Subcutaneous abdominal adipose tissue (tissue), 5 donors: Measurements from ENCODE around the gene PITPNB.
A peak's percentile ranks its signal among the peaks of the same experiment; 100 is the strongest.

Experiments used
- H3K27ac ChIP-seq: one replicate; pipeline ENCODE4 v1.7.0; 2013; ENCODE audit warnings: low read depth, mild to moderate bottlenecking, inconsistent platforms, low read length, moderate library complexity
- H3K27me3 ChIP-seq, 5 donors: one replicate each; pipeline ENCODE4 v1.7.0; 2013; ENCODE audit warnings: low read length in 5 of 5, inconsistent platforms in 1 of 5; ENCODE audit not compliant: control insufficient read depth in 5 of 5, insufficient read depth in 4 of 5
- H3K36me3 ChIP-seq, 5 donors: one replicate each; pipeline ENCODE4 v1.7.0; 2013; ENCODE audit warnings: low read length in 5 of 5; ENCODE audit not compliant: control insufficient read depth in 5 of 5, insufficient read depth in 5 of 5
- H3K4me1 ChIP-seq, 5 donors: one replicate each; pipeline ENCODE4 v1.7.0; 2013; ENCODE audit warnings: low read length in 5 of 5, mild to moderate bottlenecking in 3 of 5, moderate library complexity in 1 of 5; ENCODE audit not compliant: control insufficient read depth in 5 of 5, insufficient read depth in 5 of 5
- H3K4me3 ChIP-seq, 5 donors: one replicate each; pipeline ENCODE4 v1.7.0; 2013; ENCODE audit warnings: low read length in 5 of 5, low read depth in 1 of 5
- H3K9ac ChIP-seq, 5 donors: one replicate each; pipeline ENCODE4 v1.7.0; 2013; ENCODE audit warnings: low read length in 5 of 5, mild to moderate bottlenecking in 4 of 5, moderate library complexity in 3 of 5
- H3K9me3 ChIP-seq, 5 donors: one replicate each; pipeline ENCODE4 v1.7.0; 2013; ENCODE audit warnings: low read length in 5 of 5; ENCODE audit not compliant: control insufficient read depth in 5 of 5
- donor health status: healthy.
- donor health status: healthy.
- donor health status: healthy.
- donor health status: healthy.
- donor health status: healthy.

PITPNB gene

DNA sequence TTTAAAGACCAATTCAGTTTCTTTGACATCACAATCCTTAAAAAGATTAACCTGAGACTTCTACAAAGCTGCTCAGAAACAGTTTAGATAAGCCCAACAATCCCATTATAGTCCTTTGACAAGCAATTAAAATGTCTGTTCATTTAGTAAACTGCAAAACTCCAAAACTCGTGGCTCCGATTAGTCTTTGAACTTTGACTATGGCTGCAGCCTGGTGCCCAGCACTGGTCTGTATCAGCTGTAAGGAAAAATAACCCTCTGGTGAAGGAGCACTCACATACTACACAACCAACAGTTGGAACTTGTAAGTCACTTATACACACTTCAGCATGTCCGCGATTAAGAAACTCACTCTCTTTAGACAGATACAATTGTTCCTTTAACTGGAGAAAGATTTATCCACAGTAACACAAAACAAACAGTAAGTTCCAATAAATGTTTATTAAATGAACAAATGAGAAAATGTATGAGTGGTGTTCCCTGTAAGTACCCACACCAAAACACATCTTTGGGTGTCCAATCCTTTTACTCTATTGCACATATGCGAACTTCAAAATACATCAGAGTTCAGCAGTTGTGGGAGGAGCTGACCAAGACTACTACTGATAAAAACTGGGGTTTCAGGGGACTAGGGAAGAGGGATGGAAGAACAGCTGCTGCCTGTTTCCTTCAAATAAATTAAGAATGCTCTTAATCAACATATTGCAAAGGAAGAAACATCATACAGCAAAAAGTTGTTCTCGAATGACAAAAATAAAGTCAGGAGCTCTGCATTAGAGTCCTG is 36.4 kb downstream of the PITPNB start:
- Histone ChIP-seq H3K27ac (no peak overlapping the region), H3K36me3 (peaks cover under 1 to 22% (median 12%) of the 10 kb centered on the region in 5 donors), H3K9me3 (no peaks in the 10 kb centered on the region), H3K4me1 (peaks cover 4 to 25% (median 15%) of the 10 kb centered on the region in 5 donors), H3K9ac (no peak overlapping the region), H3K4me3 (no peak overlapping the region), H3K27me3 (no peaks in the 10 kb centered on the region)

DNA sequence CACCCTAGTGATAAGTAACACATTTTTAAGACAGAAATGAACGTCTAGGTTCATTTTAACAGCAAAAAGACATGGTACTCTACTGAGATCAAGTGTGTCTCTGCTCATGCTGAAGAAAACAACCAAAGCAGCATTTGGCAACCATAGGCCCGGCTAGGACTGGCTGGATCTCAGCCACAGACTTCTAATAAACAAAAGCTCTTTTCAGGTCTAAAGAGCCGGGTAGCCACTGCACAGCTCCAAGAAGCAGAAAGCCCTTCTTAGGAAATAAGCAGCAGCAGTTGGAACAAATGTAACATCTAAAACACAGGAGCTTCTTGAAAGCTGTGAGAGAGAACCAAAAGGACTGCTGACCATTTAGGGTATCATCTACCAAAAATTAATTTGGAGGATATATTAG is 37.6 kb downstream of the PITPNB start:
- H3K9ac ChIP-seq: peak overlapping the region in 2 of 5 donors; percentile 24 to 58
- H3K4me3 ChIP-seq: no peak overlapping the region
- H3K36me3 ChIP-seq: peaks cover 0 to 18% (median 11%) of the 10 kb centered on the region in 5 donors
- H3K27me3 ChIP-seq: no peaks in the 10 kb centered on the region
- peak overlapping the region; percentile 44 for H3K27ac ChIP-seq
- H3K9me3 ChIP-seq: no peaks in the 10 kb centered on the region
- H3K4me1 ChIP-seq: peaks cover 7 to 29% (median 24%) of the 10 kb centered on the region in 5 donors

DNA sequence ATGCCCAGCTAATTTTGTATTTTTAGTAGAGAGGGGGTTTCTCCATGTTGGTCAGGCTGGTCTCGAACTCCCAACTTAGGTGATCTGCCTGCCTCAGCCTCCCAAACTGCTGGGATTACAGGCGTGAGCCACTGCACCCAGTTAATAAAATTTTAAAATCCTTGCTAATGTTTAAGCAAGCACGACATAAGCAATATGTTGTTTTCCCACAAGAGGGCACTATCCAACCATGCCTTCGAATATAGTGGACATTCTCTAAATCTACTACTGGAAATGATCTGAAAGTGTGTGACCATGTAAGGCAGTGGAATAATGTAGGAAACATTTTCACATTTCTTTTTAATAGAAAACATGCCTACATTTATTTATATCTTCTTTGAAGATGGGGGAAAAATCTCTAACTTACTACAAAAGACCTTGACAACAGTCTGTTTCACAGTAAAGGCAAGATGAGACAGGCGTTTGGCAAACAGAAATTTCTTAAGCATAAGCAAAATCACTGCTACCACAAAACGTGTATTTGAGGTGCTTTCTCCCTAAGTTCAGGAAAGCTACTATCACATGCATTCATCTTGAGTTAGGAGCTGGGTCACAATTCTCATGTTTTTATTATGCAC is 38.2 kb downstream of the PITPNB start:
- peaks cover 0 to 18% (median 10%) of the 10 kb centered on the region in 5 donors for H3K36me3 ChIP-seq
- peaks cover 7 to 28% (median 26%) of the 10 kb centered on the region in 5 donors for H3K4me1 ChIP-seq
- H3K27ac ChIP-seq: peak overlapping the region; percentile 44
- no peaks in the 10 kb centered on the region for H3K27me3 ChIP-seq
- no peak overlapping the region for H3K4me3 ChIP-seq
- no peaks in the 10 kb centered on the region for H3K9me3 ChIP-seq
- peak overlapping the region in 2 of 5 donors; percentile 24 to 58 for H3K9ac ChIP-seq

DNA sequence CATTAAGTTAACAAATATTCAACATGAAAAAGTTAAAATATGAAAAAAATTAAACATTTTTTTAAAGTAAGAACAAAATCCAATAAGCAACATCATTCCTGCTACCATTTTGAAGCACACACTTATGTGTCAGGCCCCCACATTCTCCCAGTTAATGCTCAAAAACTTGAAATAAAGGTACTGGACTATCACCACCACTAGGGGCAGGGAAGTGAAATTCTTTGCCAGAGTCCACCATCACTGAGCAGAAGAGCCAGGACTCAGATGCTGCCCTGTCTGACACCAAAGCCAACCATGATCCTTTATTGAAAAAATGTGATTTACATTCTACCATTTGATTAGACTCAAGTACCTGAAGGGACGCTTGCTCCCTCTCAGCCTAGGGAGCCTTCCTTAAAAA is 39.1 kb downstream of the PITPNB start:
- no peaks in the 10 kb centered on the region for H3K27me3 ChIP-seq
- H3K27ac ChIP-seq: no peak overlapping the region
- no peaks in the 10 kb centered on the region for H3K9me3 ChIP-seq
- no peak overlapping the region for H3K9ac ChIP-seq
- peaks cover 0 to 18% (median 9%) of the 10 kb centered on the region in 5 donors for H3K36me3 ChIP-seq
- no peak overlapping the region for H3K4me3 ChIP-seq
- peaks cover 7 to 31% (median 23%) of the 10 kb centered on the region in 5 donors for H3K4me1 ChIP-seq

DNA sequence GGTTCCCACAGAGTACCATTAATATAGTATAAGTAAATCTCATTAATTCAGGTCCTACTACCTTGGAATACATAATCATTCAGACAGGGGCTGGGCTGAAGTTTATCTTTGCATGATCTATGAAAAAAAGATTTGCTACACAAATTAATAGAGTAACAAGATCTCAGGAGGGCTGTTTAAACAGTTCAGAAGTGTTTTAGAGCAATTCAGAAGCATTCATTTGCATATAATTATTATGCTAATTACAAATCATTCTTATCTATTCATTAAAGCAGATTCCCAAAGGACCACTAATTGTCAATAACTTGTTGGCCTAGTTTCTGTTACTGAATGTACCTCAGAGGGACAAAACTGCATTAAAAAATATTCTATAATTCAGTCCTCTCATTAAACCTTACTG is 40.5 kb downstream of the PITPNB start:
- Histone ChIP-seq H3K9ac (no peak overlapping the region), H3K4me1 (peaks cover 7 to 42% (median 30%) of the 10 kb centered on the region in 5 donors), H3K36me3 (peaks cover 0 to 8% (median 1%) of the 10 kb centered on the region in 5 donors), H3K27ac (no peak overlapping the region), H3K27me3 (no peaks in the 10 kb centered on the region), H3K9me3 (no peaks in the 10 kb centered on the region), H3K4me3 (no peak overlapping the region)

DNA sequence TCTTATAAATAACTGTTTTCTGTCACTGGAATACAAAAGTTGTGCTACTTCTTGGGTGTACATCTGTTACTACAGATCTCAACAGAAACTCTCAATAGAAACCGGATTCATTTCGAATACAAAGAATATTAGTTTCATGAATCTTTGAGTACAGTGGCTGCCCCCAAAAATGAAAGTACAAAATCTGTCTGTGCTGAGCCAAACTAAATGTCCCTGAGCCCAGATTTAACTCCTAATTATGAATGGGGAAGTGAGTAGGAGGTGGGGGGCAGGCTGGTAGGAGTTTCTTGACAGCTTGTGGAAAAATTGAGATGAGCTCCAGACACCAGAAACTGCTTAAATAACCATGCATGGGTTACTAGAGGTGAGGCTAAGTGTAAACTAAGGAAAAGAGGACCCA is 41.6 kb downstream of the PITPNB start:
- H3K9ac ChIP-seq: no peak overlapping the region
- peaks cover 7 to 47% (median 35%) of the 10 kb centered on the region in 5 donors for H3K4me1 ChIP-seq
- H3K4me3 ChIP-seq: no peak overlapping the region
- H3K9me3 ChIP-seq: no peaks in the 10 kb centered on the region
- H3K36me3 ChIP-seq: peaks cover 1 to 9% (median 4%) of the 10 kb centered on the region in 5 donors
- H3K27ac ChIP-seq: no peak overlapping the region
- H3K27me3 ChIP-seq: no peaks in the 10 kb centered on the region

DNA sequence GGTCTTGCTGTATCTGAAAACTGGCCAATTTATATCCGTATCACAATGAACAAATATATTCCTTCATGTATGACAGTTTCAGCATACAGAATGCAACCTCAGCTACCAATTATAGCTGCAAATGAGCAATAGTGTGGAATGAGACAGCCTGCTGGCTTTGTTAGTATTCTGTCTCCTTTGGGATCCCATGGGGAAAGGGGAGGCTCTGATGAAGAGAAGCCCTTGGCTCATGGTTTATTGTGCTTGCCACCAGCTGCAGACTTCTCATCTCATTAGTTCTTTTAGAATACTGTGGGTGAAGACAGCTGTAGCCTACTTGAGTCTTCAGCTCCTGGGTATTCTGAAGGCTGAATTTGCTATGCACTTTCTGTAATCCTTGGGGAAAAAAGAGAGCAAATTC is 42.4 kb downstream of the PITPNB start:
- Histone ChIP-seq H3K9ac (no peak overlapping the region), H3K4me1 (peaks cover 7 to 47% (median 35%) of the 10 kb centered on the region in 5 donors), H3K36me3 (peaks cover 4 to 18% (median 8%) of the 10 kb centered on the region in 5 donors), H3K27ac (no peak overlapping the region), H3K4me3 (no peak overlapping the region), H3K27me3 (no peaks in the 10 kb centered on the region), H3K9me3 (no peaks in the 10 kb centered on the region)

DNA sequence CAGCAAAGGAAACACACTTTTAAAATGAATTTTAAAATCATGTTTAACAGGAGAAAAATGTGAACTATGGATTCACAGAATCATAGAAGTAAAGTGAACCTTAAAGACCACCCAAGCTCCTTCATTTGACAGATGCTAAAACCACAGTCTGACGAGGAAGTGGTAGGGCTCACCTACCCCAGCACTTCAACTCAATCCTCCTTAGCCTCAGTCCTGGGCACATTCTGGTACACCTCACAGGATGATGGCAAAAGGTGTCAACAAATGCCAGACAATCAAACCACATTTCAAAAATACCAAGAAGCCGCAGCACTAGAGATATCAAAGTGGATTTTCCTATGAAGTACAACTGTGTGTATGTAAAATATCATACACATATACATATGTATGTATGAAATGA is 43.1 kb downstream of the PITPNB start:
- H3K36me3 ChIP-seq: peaks cover 11 to 25% (median 14%) of the 10 kb centered on the region in 5 donors
- H3K27ac ChIP-seq: no peak overlapping the region
- no peak overlapping the region for H3K4me3 ChIP-seq
- H3K27me3 ChIP-seq: no peaks in the 10 kb centered on the region
- H3K4me1 ChIP-seq: peaks cover 3 to 41% (median 28%) of the 10 kb centered on the region in 5 donors
- H3K9me3 ChIP-seq: no peaks in the 10 kb centered on the region
- no peak overlapping the region for H3K9ac ChIP-seq

DNA sequence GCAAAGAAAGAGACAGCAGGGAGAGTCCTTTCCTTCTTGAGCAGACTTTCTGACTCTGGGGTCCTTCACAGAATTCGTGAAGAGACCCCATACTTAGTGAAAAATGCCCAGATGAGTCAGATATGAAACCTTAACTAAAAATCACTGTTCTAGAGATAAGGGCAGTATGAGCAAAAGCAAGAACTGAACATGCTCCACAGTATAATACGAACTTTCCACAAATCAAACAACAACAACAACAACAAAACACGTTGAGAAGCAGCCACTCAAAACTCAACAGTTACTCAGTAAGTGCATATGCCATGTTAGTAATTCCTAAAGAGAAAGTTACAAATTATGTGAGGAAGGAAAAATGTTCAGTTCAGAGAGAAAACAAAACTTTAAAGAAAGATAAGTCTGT is 44.3 kb downstream of the PITPNB start:
- Histone ChIP-seq H3K4me1 (peaks cover 3 to 38% (median 28%) of the 10 kb centered on the region in 5 donors), H3K36me3 (peaks cover 16 to 37% (median 22%) of the 10 kb centered on the region in 5 donors), H3K27me3 (no peaks in the 10 kb centered on the region), H3K27ac (no peak overlapping the region), H3K9me3 (no peaks in the 10 kb centered on the region), H3K4me3 (no peak overlapping the region), H3K9ac (no peak overlapping the region)

DNA sequence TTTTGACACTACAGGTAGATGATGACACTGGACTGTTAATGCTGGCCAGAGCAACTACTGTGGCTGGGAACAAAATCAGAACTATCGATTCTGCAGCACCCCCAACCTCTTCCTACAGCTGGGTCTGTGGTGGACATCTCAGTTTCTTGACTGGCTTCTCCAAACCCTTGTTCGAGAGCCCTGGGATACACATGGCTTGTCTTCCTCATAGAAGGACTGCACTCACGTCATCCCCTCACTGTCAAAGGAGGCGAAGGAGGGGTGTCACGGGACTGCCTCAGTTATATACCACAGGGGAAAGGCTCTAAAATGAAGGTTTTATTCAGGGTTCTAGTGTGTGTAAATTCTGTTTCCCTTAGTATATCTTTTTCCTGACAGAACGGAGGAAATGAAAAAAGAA is 44.9 kb downstream of the PITPNB start:
- peaks cover 17 to 38% (median 26%) of the 10 kb centered on the region in 5 donors for H3K36me3 ChIP-seq
- H3K27ac ChIP-seq: no peak overlapping the region
- H3K9ac ChIP-seq: no peak overlapping the region
- H3K4me1 ChIP-seq: peaks cover 3 to 38% (median 28%) of the 10 kb centered on the region in 5 donors
- H3K9me3 ChIP-seq: no peaks in the 10 kb centered on the region
- no peaks in the 10 kb centered on the region for H3K27me3 ChIP-seq
- no peak overlapping the region for H3K4me3 ChIP-seq
